LNCaP clone FGC (cell line): ENCODE measurements around the gene HLA-DRA.
"Not testable (repeated sequence)": the region's sequence is repeated elsewhere in the genome, so short reads cannot be mapped to it uniquely, and the experiment has no call there.

ENCODE experiments used
- DNase-seq: peaks from one replicate; pipeline ENCODE4 v3.0.0-alpha.2; 2011; ENCODE audit warnings: low read depth
- H3K4me3 ChIP-seq: 2 replicates; pipeline ENCODE4 v1.5.1; 2011; ENCODE audit warnings: mild to moderate bottlenecking, low read depth, low read length, control low read depth
- CTCF ChIP-seq: IDR thresholded peaks from 2 replicates; pipeline ENCODE4 v1.5.1; 2012; ENCODE audit warnings: mild to moderate bottlenecking; ENCODE audit not compliant: control insufficient read depth, insufficient read depth; ENCODE audit errors: extremely low read depth

The HLA-DRA gene

GRCh38 chr6:32427934-32428474 is 11.7 kb upstream of the HLA-DRA start:
- DNase-seq: no peak
- TF ChIP-seq CTCF: no peak

GRCh38 chr6:32430179-32430578 is 9.5 kb upstream of the HLA-DRA start:
- TF ChIP-seq CTCF: no peak
- H3K4me3 ChIP-seq: no peak overlapping the region
- no peak for DNase-seq

More at GRCh38 chr6:32427934-32428474, 11.7 kb upstream of the HLA-DRA start:
- no peak overlapping the region for H3K4me3 ChIP-seq

- TF ChIP-seq CTCF: no peak
- H3K4me3 ChIP-seq: no peak overlapping the region
- no peak for DNase-seq
These were observed 8.5 kb upstream of the HLA-DRA start for GRCh38 chr6:32431142-32431541.

- peak; percentile 10 for DNase-seq
These were observed 7.6 kb upstream of the HLA-DRA start for GRCh38 chr6:32432050-32432450.

GRCh38 chr6:32433950-32434349 is 5.7 kb upstream of the HLA-DRA start:
- not testable (repeated sequence) for H3K4me3 ChIP-seq, DNase-seq

More at GRCh38 chr6:32432050-32432450, 7.6 kb upstream of the HLA-DRA start:
- H3K4me3 ChIP-seq: no peak overlapping the region
- TF ChIP-seq CTCF: peak; percentile 44

- no peak for TF ChIP-seq CTCF
- H3K4me3 ChIP-seq: no peak overlapping the region
- DNase-seq: no peak
These were observed 3.5 kb upstream of the HLA-DRA start for GRCh38 chr6:32436186-32436585.

- no peak for TF ChIP-seq CTCF
- DNase-seq: no peak
- no peak overlapping the region for H3K4me3 ChIP-seq
These were observed 2.5 kb upstream of the HLA-DRA start for GRCh38 chr6:32436995-32437836.
